K562 (cell line): Measurements from ENCODE around the gene NECTIN2. TPM values are rescaled to one million over a fixed set of nuclear protein-coding genes. Genes with fewer than 3 reads are reported as not detected.
A peak's percentile ranks its signal among the peaks of the same experiment; 100 is the strongest.

Experiments
- ARNT ChIP-seq, 2 experiments: fragments of 450-650 bp; IDR thresholded peaks; 2 replicates each; pipeline ENCODE4 v1.6.1; 2016; ENCODE audit warnings: mild to moderate bottlenecking in 1 of 2
- BCLAF1 ChIP-seq, 2 experiments: fragments of 450-650 bp in 1 of 2; IDR thresholded peaks; 2 replicates each; pipeline ENCODE4 v1.6.1; 2011 to 2017; ENCODE audit warnings: low read depth in 2 of 2, antibody characterized with exemption in 1 of 2, borderline replicate concordance in 1 of 2, low read length in 1 of 2, mild to moderate bottlenecking in 1 of 2, mixed read lengths in 1 of 2; ENCODE audit not compliant: control insufficient read depth in 1 of 2
- C11orf30 ChIP-seq: fragments of 450-650 bp; IDR thresholded peaks from 2 replicates; pipeline ENCODE4 v1.6.1; 2016; ENCODE audit warnings: low read depth, mild to moderate bottlenecking
- CBX8 ChIP-seq: fragments of 200-600 bp; sonication (generic); IDR thresholded peaks from 2 replicates; pipeline ENCODE4 v1.6.1; 2012; ENCODE audit warnings: borderline replicate concordance, mixed run types, low read depth, mild to moderate bottlenecking, moderate library complexity, mixed read lengths, low read length, control low read depth, inconsistent platforms; ENCODE audit not compliant: poor library complexity, severe bottlenecking; ENCODE audit errors: extremely low read depth
- CREBBP ChIP-seq: IDR thresholded peaks from one replicate; pipeline ENCODE4 v1.6.1; 2012; ENCODE audit warnings: low read depth, mild to moderate bottlenecking, control low read depth, inconsistent platforms, low read length
- FOXP1 ChIP-seq: sonication (generic); formaldehyde crosslinking; IDR thresholded peaks from 2 replicates; pipeline ENCODE4 v1.8.0; 2022; ENCODE audit warnings: mild to moderate bottlenecking, missing genetic modification reagents
- HBP1 ChIP-seq: fragments of 450-650 bp; formaldehyde crosslinking; IDR thresholded peaks from 2 replicates; pipeline ENCODE4 v1.4.0; 2022; ENCODE audit warnings: missing genetic modification characterization
- IRF1 ChIP-seq: sonication (generic); formaldehyde crosslinking; IDR thresholded peaks from 2 replicates; pipeline ENCODE4 v1.8.0; 2022; ENCODE audit warnings: missing genetic modification reagents, mild to moderate bottlenecking, borderline replicate concordance
- KLF6 ChIP-seq: fragments of 250-450 bp; sonication (Bioruptor Pico); IDR thresholded peaks from 2 replicates; pipeline ENCODE4 v1.4.0; 2020; ENCODE audit warnings: mild to moderate bottlenecking, moderate library complexity, borderline replicate concordance
- NKRF ChIP-seq: fragments of 450-650 bp; IDR thresholded peaks from 2 replicates; pipeline ENCODE4 v1.6.1; 2016; ENCODE audit warnings: borderline replicate concordance
- RFX5 ChIP-seq: IDR thresholded peaks from 2 replicates; pipeline ENCODE4 v1.6.1; 2011; ENCODE audit warnings: low read depth, mild to moderate bottlenecking, improper control_type of control experiment, low read length
- SPI1 ChIP-seq: IDR thresholded peaks from 2 replicates; pipeline ENCODE4 v1.6.1; 2011; ENCODE audit warnings: low read depth, low read length, control low read depth, borderline replicate concordance
- SUPT5H ChIP-seq: fragments of 450-650 bp; IDR thresholded peaks from 2 replicates; pipeline ENCODE4 v1.6.1; 2016
- THRAP3 ChIP-seq: fragments of 450-650 bp; IDR thresholded peaks from 2 replicates; pipeline ENCODE4 v1.6.1; 2016; ENCODE audit warnings: mild to moderate bottlenecking, inconsistent platforms, borderline replicate concordance
- ZFP30 ChIP-seq: fragments of 250-450 bp; sonication (Bioruptor Pico); IDR thresholded peaks from 2 replicates; pipeline ENCODE4 v1.8.0; 2022; ENCODE audit warnings: moderate library complexity, mild to moderate bottlenecking, inconsistent platforms, borderline replicate concordance
- ZNF324 ChIP-seq: fragments of 250-450 bp; sonication (Bioruptor Pico); IDR thresholded peaks from 2 replicates; pipeline ENCODE4 v1.4.0; 2020; ENCODE audit warnings: mild to moderate bottlenecking
- ZNF449 ChIP-seq: fragments of 250-450 bp; sonication (Bioruptor Pico); IDR thresholded peaks from 2 replicates; pipeline ENCODE4 v1.8.0; 2022; ENCODE audit warnings: moderate library complexity, mild to moderate bottlenecking, inconsistent platforms
- ZNF583 ChIP-seq: fragments of 250-450 bp; sonication (Bioruptor Pico); IDR thresholded peaks from 2 replicates; pipeline ENCODE4 v1.4.0; 2020
- ZNF584 ChIP-seq: fragments of 200-800 bp; sonication (Bioruptor generic); IDR thresholded peaks from 2 replicates; pipeline ENCODE4 v1.6.1; 2016; ENCODE audit warnings: low read depth, mild to moderate bottlenecking, missing genetic modification characterization, missing compliant biosample characterization
- polyA plus RNA-seq, 8 experiments: library from polyadenylated mRNA; depleted of rRNA in 4 of 8; stranded (reverse) in 5 of 8; unstranded in 3 of 8; fragments of >200 nt; fragmentation: Nextera tagmentation in 2 of 8; fragmentation: Illumina TruSeq in 1 of 8; extraction: Ambion mirVana in 2 of 8; extraction: Trizol in 1 of 8; gene quantifications; 2 replicates each; pipeline versions ENCODE4 v1.2.1 to v1.2.3, GENCODE V29; 2011 to 2014; ENCODE audit warnings: inconsistent platforms in 1 of 8, missing spikeins in 1 of 8
- total RNA-seq, 7 experiments: library from RNA; depleted of rRNA in 6 of 7; stranded (reverse); fragments of >200 nt in 6 of 7; fragmentation: Illumina TruSeq in 2 of 7; extraction: Trizol in 2 of 7; gene quantifications; 2 replicates each; pipeline versions ENCODE4 v1.2.1 to v1.2.3, GENCODE V29; 2011 to 2021; ENCODE audit warnings: low replicate concordance in 1 of 7

The NECTIN2 gene
- total and polyA plus RNA-seq, 9 of the 15 experiments (the other 6 are each of a cell fraction or from before 2014, with no cell fraction given) = 3.9 to 94.9 (median 34.9) TPM

- TF ChIP-seq CBX8 = no peak
- peak; percentile 100; the same call in 1 of the 2 replicates for TF ChIP-seq NKRF
- no peak for TF ChIP-seq RFX5
- no peak for TF ChIP-seq FOXP1 (CRISPR knock-in tag)
- TF ChIP-seq SPI1 = peak; percentile 95
- TF ChIP-seq ZNF583 (CRISPR knock-in tag) = no peak
- TF ChIP-seq THRAP3 = no peak
- TF ChIP-seq CREBBP = no peak
- TF ChIP-seq SUPT5H = peak; percentile 94
- no peak for TF ChIP-seq ZNF449 (CRISPR knock-in tag)
- TF ChIP-seq ZNF324 (CRISPR knock-in tag) = no peak
- no peak for TF ChIP-seq ZNF584
- no peak for TF ChIP-seq KLF6 (CRISPR knock-in tag)
- TF ChIP-seq C11orf30 = peak; percentile 66
- TF ChIP-seq IRF1 (CRISPR knock-in tag) = no peak
- TF ChIP-seq HBP1 (CRISPR knock-in tag) = peak; percentile 100
- TF ChIP-seq ZFP30 = no peak
- peak in 1 of 2 experiments; percentile 67; a peak in 1 of 4 replicates for TF ChIP-seq BCLAF1 (IDR thresholded peaks at IDR 0.05; ENCODE audit: borderline replicate concordance in 1 of 2, control insufficient read depth in 1 of 2, low read depth in 2 of 2, low read length in 1 of 2)
- TF ChIP-seq ARNT (IDR thresholded peaks at IDR 0.05) = peak; percentile 71 to 100
Observed at GRCh38 chr19:44890366-44891015, 44.4 kb downstream of the NECTIN2 start (continued).
